SK-N-SH treated with all-trans-retinoic acid at 6 μM for 48 hours (cell line): ENCODE results near the gene GNA14.

Experiments used
- ATAC-seq: fragments of 200-7000 bp; cut with Tn5 transposase; 3 replicates; pipeline ENCODE4 v1.9.1; 2020; ENCODE audit warnings: mild to moderate bottlenecking, moderate library complexity
- ARNTL ChIP-seq: fragments of 450-650 bp; formaldehyde crosslinking; IDR thresholded peaks from 2 replicates; pipeline ENCODE4 v1.5.0; 2020; ENCODE audit warnings: low read depth, mild to moderate bottlenecking, moderate library complexity, borderline replicate concordance
- BACH2 ChIP-seq: fragments of 250-450 bp; sonication (Bioruptor Pico); IDR thresholded peaks from 2 replicates; pipeline ENCODE4 v1.9.0; 2021; ENCODE audit warnings: mild to moderate bottlenecking, borderline replicate concordance
- CREB5 ChIP-seq: fragments of 250-450 bp; sonication (Bioruptor Pico); IDR thresholded peaks from 2 replicates; pipeline ENCODE4 v1.5.1; 2020; ENCODE audit warnings: low read depth, mild to moderate bottlenecking, moderate library complexity
- CSDC2 ChIP-seq: fragments of 250-450 bp; sonication (Bioruptor Pico); IDR thresholded peaks from 2 replicates; pipeline ENCODE4 v1.5.0; 2020; ENCODE audit warnings: mild to moderate bottlenecking, moderate library complexity
- CSRNP3 ChIP-seq: fragments of 250-450 bp; sonication (Bioruptor Pico); IDR thresholded peaks from 2 replicates; pipeline ENCODE4 v1.5.1; 2021; ENCODE audit warnings: mild to moderate bottlenecking, moderate library complexity
- ESRRG ChIP-seq: fragments of 250-450 bp; sonication (Bioruptor Pico); IDR thresholded peaks from 2 replicates; pipeline ENCODE4 v1.6.1; 2021; ENCODE audit warnings: mild to moderate bottlenecking
- GLIS3 ChIP-seq: fragments of 250-450 bp; sonication (Bioruptor Pico); IDR thresholded peaks from 2 replicates; pipeline ENCODE4 v1.5.0; 2020; ENCODE audit warnings: mild to moderate bottlenecking, moderate library complexity
- ISL1 ChIP-seq: fragments of 250-450 bp; sonication (Bioruptor Pico); IDR thresholded peaks from 2 replicates; pipeline ENCODE4 v2.1.2; 2022; ENCODE audit warnings: mild to moderate bottlenecking, moderate library complexity
- OSR1 ChIP-seq: fragments of 250-450 bp; sonication (Bioruptor Pico); IDR thresholded peaks from 2 replicates; pipeline ENCODE4 v1.8.0; 2022; ENCODE audit warnings: moderate library complexity, mild to moderate bottlenecking, inconsistent platforms
- POU6F1 ChIP-seq: fragments of 250-450 bp; sonication (Bioruptor Pico); IDR thresholded peaks from 2 replicates; pipeline ENCODE4 v1.8.0; 2021; ENCODE audit warnings: low read depth, mild to moderate bottlenecking, moderate library complexity, borderline replicate concordance
- PPARA ChIP-seq: fragments of 250-450 bp; sonication (Bioruptor Pico); IDR thresholded peaks from 2 replicates; pipeline ENCODE4 v1.5.0; 2020; ENCODE audit warnings: mild to moderate bottlenecking, borderline replicate concordance
- RARB ChIP-seq: fragments of 250-450 bp; sonication (Bioruptor Pico); IDR thresholded peaks from 2 replicates; pipeline ENCODE4 v1.8.0; 2021; ENCODE audit warnings: mild to moderate bottlenecking, moderate library complexity
- SNAI2 ChIP-seq: fragments of 250-450 bp; sonication (Bioruptor Pico); IDR thresholded peaks from 2 replicates; pipeline ENCODE4 v1.5.0; 2020; ENCODE audit warnings: mild to moderate bottlenecking, moderate library complexity
- TCF4 ChIP-seq: fragments of 250-450 bp; sonication (Bioruptor Pico); IDR thresholded peaks from 2 replicates; pipeline ENCODE4 v1.8.0; 2021; ENCODE audit warnings: mild to moderate bottlenecking, moderate library complexity, borderline replicate concordance
- TOX ChIP-seq: fragments of 250-450 bp; sonication (Bioruptor Pico); IDR thresholded peaks from 2 replicates; pipeline ENCODE4 v1.8.0; 2021; ENCODE audit warnings: mild to moderate bottlenecking, moderate library complexity, borderline replicate concordance
- TSHZ2 ChIP-seq: fragments of 250-450 bp; sonication (Bioruptor Pico); IDR thresholded peaks from 2 replicates; pipeline ENCODE4 v1.5.0; 2020; ENCODE audit warnings: mild to moderate bottlenecking, moderate library complexity
- ZC3H10 ChIP-seq: fragments of 250-450 bp; sonication (Bioruptor Pico); IDR thresholded peaks from 2 replicates; pipeline ENCODE4 v1.5.1; 2021; ENCODE audit warnings: mild to moderate bottlenecking, moderate library complexity
- ZFP3 ChIP-seq: fragments of 250-450 bp; sonication (Bioruptor Pico); IDR thresholded peaks from 2 replicates; pipeline ENCODE4 v1.5.0; 2020; ENCODE audit warnings: mild to moderate bottlenecking, moderate library complexity
- ZFP30 ChIP-seq: fragments of 450-650 bp; formaldehyde crosslinking; IDR thresholded peaks from 2 replicates; pipeline ENCODE4 v1.5.0; 2022; ENCODE audit warnings: mild to moderate bottlenecking, moderate library complexity
- ZNF565 ChIP-seq: fragments of 450-650 bp; formaldehyde crosslinking; conservative IDR thresholded peaks from 2 replicates; pipeline ENCODE4 v1.5.0; 2020; ENCODE audit warnings: low read depth, mild to moderate bottlenecking, moderate library complexity
- ZNF70 ChIP-seq: fragments of 450-650 bp; formaldehyde crosslinking; IDR thresholded peaks from 2 replicates; pipeline ENCODE4 v1.5.0; 2020; ENCODE audit warnings: mild to moderate bottlenecking, moderate library complexity
- ZNF8 ChIP-seq: fragments of 450-650 bp; formaldehyde crosslinking; IDR thresholded peaks from 2 replicates; pipeline ENCODE4 v1.5.0; 2020; ENCODE audit warnings: mild to moderate bottlenecking, moderate library complexity
- TF ChIP-seq, protein P1 (sequence below): fragments of 250-450 bp; sonication (Bioruptor Pico); IDR thresholded peaks from 2 replicates; pipeline ENCODE4 v1.8.0; 2020; ENCODE audit warnings: mild to moderate bottlenecking, moderate library complexity, borderline replicate concordance

GNA14 gene

DNA sequence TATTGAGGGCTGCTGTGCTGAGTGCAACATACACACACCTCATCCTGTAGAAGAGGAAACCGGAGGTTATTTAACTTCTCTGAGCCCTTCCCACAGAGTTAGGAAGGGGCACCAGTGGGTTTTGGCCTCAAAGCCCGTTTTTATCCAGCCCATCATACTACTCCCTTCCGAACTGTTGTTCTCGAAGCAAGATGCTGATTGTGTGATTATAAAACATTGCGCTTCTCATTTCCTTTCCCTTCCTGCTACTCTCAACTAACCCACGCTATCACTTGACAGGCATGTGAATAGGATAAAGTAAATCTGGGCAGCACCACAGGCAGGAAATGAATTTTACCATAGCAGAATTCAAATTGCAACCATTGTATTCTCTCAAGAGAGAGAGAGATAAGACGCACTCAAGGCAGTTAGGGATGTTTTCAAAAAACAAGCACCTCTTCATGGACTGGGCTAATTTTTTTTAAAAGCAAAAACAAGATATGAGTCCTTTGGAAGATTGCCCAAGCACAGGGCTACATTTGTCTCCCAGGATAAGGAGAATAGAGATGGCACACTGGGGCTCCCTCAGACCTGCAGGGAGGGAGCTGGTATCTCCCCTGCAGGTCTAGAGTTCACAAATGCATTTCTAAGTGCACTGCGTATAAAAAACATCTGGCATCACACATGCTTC, 52.6 kb downstream of the GNA14 start:
- TF ChIP-seq SNAI2 (no peak), GLIS3 (no peak), ZNF70 (no peak), POU6F1 (no peak), ZFP30 (no peak), CSRNP3 (CRISPR knock-in tag) (no peak), ZNF8 (CRISPR knock-in tag) (no peak), ARNTL (no peak), TOX (no peak), OSR1 (CRISPR knock-in tag) (no peak), CSDC2 (CRISPR knock-in tag) (no peak), ZC3H10 (no peak), RARB (CRISPR knock-in tag) (no peak), PPARA (CRISPR knock-in tag) (no peak), ZFP3 (CRISPR knock-in tag) (0 out of 2 replicates have a peak, but pooled peaks have one; percentile 68), CREB5 (CRISPR knock-in tag) (no peak), BACH2 (no peak), TSHZ2 (CRISPR knock-in tag) (no peak), ZNF565 (CRISPR knock-in tag) (0 out of 2 replicates have a peak, but pooled peaks have one; percentile 3), ESRRG (0 out of 2 replicates have a peak, but pooled peaks have one; percentile 62), TCF4 (CRISPR knock-in tag) (peak; percentile 82), ISL1 (peak; percentile 56; the same call in 1 of the 2 replicates)
- TF ChIP-seq, protein P1, sequence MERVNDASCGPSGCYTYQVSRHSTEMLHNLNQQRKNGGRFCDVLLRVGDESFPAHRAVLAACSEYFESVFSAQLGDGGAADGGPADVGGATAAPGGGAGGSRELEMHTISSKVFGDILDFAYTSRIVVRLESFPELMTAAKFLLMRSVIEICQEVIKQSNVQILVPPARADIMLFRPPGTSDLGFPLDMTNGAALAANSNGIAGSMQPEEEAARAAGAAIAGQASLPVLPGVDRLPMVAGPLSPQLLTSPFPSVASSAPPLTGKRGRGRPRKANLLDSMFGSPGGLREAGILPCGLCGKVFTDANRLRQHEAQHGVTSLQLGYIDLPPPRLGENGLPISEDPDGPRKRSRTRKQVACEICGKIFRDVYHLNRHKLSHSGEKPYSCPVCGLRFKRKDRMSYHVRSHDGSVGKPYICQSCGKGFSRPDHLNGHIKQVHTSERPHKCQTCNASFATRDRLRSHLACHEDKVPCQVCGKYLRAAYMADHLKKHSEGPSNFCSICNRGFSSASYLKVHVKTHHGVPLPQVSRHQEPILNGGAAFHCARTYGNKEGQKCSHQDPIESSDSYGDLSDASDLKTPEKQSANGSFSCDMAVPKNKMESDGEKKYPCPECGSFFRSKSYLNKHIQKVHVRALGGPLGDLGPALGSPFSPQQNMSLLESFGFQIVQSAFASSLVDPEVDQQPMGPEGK (CRISPR knock-in tag), result no peak
- ATAC-seq, result peak; percentile 31; the same call in 1 of the 3 replicates

DNA sequence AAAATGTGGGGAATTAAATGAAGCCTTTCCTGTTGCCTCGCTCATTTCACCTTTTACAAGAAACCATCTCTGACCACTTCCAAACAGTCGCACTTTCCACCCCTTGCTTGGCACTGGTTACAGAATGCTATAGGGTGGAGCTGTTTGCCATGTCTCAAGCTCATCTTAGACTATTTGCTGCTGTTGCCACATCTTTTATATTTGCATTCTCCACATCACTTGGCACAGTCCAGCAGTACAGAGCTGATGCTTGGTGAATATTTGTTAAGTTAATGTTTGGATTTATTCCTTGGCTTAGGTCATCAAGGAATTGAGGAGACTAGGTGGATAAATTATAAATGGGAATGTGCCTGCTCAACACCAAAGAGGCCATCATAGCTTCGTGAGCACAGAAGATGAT, 53.2 kb downstream of the GNA14 start:
- no peak for ATAC-seq
- TF ChIP-seq ZNF8 (CRISPR knock-in tag), result no peak
- TF ChIP-seq ESRRG, result no peak
- TF ChIP-seq GLIS3, result no peak
- TF ChIP-seq, protein P1 (CRISPR knock-in tag), result no peak
- TF ChIP-seq ZFP3 (CRISPR knock-in tag), result no peak
- no peak for TF ChIP-seq BACH2
- TF ChIP-seq ZNF565 (CRISPR knock-in tag), result no peak
- no peak for TF ChIP-seq TCF4 (CRISPR knock-in tag)
